ENCODE measurements around the gene KRTAP10-9.
"Not testable (repeated sequence)": the region's sequence is repeated elsewhere in the genome, so short reads cannot be mapped to it uniquely, and the experiment has no call there.

Gene KRTAP10-9

DNA sequence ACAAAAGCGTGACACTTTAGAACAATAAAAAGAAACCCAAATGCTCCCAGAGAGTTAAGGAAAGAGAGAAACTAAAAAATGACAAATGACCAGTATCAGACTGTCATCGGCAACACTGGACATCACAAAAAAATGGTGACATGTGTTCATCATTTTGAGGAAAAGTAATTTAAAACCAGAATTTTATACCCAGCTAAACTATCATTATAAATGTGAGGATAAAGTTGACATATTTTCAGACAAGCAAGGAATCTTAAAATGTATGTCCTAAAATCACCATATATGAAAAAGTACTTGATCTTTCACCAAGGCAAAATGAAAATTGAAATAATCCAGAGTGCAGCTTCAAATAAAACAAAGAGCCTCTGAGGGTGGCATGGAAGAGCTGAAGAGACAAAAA lies 18.0 kb downstream of the KRTAP10-9 start:
- no peak for DNase-seq

DNA sequence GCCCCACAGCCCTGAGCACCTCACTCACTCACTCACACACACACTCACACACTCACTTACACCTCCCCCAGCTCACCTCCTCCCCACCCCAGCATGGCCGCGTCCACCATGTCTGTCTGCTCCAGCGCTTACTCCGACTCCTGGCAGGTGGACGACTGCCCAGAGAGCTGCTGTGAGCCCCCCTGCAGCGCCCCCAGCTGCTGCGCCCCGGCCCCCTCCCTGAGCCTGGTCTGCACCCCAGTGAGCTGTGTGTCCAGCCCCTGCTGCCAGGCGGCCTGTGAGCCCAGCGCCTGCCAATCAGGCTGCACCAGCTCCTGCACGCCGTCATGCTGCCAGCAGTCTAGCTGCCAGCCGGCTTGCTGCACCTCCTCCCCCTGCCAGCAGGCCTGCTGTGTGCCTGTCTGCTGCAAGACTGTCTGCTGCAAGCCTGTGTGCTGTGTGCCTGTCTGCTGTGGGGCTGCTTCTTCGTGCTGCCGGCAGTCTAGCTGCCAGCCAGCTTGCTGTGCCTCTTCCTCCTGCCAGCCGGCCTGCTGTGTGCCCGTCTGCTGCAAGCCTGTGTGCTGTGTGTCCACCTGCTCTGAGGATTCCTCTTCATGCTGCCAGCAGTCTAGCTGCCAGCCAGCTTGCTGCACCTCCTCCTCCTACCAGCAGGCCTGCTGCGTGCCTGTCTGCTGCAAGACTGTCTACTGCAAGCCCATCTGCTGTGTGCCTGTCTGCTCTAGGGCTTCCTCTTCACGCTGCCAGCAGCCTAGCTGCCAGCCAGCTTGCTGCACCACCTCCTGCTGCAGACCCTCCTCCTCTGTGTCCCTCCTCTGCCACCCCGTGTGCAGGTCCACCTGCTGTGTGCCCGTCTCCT lies 19.7 kb downstream of the KRTAP10-9 start, which contains the start of gene KRTAP10-11:
TSS of gene KRTAP10-11 (plus strand) at position 49 of the 856 bp plus-strand sequence. CDS start at position 94, 45 bp downstream.
- DNase-seq = not testable (repeated sequence)

DNA sequence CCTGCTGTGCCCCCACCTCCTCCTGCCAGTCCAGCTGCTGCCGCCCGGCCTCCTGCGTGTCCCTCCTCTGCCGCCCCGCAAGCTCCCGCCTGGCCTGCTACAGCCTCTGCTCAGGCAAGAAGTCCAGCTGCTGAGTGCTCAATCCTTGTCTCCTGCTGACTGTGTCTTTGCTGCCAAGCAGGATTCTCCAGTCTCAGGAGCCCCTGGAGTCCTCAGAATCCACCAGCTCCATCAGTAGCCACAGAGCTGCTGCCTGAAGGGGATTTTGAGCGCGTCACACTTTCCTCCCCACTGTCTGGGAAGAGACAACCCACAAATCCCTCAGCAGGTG lies 20.3 kb downstream of the KRTAP10-9 start:
- DNase-seq = no peak

DNA sequence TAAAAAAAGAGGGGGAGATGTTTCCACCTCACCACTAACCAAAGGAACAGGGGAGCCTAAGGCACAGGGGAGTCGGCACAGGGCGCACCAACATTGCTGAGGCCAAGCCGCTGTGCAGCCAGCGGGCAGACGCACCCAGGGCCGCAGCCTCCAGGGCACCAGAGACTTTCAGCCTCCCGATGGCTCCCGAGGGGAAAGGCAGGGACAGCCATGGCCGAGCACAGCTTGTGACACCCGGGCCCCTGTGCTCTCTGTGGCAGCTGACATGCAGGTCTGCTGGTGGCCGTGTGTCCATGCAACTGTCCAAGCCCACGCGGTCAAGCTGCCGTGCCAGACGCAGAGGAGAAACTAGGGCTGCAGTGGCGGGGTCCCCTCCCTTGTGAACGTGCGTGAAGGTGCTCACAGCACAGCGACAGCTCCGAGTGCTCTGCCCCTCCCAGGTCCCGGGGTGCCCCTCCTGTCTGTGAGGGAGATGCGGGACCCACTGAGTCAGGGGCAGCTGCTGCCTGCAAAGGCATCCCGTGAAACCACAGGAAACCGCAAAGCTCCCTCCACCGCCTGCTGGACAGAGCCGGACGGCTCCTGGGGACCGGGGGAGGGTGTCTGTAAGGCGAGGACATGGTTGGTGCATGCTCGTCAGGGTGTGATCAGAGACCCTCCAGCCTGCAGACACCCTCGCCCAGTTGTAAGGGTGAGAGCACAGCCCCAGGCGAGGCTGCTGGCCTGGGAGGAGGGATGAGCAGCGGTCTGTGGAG lies 21.8 kb downstream of the KRTAP10-9 start:
- no peak for DNase-seq

DNA sequence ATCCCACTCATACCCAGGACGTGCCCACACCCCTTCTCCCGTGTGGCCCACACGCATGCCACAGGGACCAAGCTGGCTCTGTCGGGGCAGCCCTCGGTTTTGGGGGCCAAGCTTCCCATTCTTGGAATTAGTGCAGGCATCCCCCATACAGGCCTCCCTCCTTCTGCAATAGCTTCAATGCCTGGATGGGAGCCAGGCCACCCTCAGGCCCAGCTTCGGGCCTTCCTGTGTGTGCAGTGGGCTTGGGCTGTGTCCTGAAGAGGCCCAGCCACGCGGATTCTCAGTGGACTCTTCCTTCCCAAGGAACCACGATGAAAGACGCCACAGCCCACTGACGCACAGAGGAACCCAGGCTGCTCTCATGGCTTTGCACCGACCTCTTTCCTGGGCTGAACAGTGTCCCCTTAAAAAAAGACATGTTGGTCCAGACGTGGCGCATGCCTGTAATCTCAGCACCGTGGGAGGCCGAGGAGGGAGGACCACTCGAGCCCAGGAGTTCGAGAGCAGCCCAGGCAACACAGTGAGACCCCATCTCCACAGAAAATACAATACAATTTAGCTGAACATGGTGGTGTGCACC lies 22.7 kb downstream of the KRTAP10-9 start:
- no peak for DNase-seq

DNA sequence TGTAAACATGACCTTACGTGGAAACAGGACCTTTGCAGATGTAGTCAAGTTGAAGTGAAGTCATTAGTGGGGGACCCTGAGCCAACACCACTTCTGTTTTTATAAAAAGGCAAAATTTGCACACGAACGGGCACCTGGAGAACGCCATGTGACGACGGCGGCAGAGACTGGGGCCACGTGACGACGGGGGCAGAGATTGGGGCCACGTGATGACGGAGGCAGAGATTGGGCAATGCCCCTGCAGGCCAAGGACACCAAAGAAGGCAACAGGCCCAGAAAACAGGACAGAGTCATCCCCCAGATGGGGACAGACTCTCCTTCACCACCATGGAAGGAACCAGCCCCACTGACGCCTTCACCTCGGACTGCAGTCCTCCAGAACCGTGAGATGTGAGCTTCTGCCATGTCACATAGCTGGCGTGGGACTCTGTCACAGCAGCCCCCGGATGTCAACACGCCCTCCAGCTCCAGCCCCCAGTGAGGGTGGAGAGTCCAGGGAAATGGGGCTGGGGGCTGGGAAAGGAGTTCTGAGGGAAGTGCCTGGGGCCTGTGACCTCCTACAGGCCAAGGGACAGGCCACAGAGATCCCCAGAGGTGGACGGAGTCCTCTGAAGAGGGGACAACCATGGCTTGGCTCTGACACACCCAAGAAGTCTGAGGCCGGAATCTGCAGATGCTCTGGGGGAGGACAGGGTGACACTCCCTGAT lies 23.5 kb downstream of the KRTAP10-9 start:
- DNase-seq = no peak

DNA sequence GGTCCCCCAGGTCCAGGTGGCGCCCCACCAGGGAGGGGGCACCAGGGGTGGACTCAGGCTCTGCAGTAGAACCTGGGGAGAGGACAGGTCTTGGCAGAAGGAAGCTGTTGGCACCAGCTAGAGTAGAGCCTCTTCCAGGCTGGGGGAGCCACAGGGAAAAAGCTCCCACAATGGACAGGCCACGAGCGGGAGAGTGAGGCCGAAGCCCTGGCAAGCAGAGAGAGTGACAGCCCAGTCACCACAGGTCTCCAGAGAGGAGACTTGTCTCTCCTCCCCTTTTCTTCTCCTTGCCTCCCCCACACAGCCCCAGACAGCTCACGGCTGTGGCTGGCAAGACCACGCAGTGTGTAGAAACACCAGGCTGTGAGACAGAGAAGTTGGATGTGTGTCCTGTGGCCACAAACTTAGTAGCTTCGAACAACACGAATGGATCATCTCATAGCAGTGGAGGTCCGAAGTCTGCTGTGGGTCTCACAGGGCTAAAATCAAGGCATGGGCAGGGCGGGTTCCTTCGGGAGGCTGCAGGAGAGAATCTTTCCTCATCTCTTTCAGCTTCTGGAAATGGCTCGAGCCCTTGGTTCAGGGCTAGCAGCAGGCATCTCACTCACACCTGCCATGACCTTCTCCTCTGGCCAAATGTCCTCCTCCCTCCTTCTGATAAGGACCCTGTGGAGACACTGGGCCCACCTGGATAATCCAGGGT lies 24.2 kb downstream of the KRTAP10-9 start:
- DNase-seq = no peak

DNA sequence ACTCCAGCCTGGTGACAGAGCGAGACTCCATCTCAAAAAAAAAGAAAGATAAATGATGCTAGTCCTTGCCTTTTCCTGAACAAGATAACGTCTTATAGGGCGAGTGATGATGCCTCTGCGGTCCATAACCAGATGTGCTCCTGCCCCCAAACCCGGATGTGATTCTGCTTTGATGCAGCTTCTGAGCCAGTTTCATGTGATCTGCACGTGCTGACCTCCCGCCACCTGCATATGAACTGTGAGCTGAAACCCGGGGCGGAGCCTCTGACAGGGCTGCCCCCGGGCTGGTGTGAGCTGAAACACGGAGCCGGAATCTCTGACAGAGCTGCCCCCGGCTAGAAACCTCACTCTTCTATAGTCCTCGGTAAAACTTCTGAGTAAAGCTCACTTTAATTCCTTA lies 26.2 kb downstream of the KRTAP10-9 start:
- no peak for DNase-seq

DNA sequence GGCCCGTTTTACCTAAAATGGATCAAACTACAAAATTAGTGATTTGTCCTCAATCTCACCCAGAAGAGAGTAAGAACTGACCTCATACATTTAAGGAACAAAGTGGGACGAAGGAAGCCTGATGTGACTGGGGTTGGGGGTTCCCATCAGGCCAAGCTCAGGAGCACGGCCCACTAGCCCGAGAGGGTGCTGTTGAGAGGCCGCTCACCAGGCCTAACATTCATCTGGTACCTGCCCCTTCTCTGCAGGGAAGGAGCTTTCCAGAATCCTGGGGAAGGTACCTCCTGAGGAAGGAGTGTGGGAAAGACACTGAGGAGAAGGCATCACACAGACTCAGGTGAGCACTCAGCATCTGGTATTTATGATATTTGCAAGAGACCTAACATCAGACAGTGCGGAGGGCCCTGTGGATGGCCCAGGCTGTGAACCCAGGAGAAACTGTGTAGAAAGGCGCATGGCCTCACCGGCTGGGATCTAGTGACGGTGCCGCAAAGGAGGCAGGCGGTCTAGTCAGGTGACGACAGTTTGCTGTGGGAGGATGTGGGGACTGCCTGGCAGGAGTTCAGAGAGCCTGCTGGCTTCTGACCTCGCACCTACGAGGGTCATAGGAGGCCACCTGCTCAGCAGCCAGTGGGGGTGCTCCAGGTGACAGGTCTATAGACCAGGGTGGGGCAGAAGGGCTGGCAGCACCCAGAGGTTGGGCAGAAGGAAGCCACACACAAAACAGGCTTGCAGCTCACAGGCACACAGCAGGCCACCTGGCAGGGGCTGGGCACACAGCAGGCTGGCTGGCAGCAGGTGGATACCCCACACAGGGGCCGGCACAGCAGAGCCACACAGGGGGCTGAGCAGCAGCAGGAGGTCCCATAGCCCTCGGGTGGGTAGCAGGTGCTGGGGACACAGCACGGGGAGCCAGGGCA lies 27.0 kb downstream of the KRTAP10-9 start:
- DNase-seq = peak in 2 of 4 experiments; percentile 25 to 33

DNA sequence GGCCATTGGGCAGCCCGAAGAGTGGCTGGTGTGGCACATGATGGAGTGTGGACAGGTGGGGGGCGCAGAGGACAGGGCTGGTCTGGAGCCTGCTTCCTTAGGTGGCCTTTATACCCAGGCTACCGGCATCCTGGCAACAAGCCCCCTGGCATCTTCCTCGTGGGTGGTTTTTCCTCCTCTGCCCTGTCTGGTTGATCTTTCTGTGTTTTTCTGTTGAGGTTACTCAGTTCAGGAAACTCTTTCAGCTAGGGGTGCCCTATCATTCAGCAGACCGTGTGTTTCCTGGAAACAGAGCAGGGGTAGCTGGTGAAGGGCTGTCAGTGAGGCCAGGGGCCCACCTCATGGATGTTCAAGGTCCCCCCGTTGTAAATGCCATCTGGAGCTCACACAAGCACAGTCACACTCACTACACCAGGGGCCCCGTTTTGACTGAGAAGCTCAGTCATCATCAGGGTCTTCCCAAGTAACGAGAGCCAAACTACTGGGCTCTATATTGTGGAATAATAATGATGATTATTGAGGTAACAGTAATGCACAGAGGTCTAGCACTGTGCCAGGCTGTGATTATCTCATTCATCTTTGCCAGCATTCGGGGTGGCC lies 27.8 kb downstream of the KRTAP10-9 start, which contains the start of gene KRTAP12-4:
TSS of gene KRTAP12-4 (minus strand) at position 84 of the 600 bp plus-strand sequence. CDS start at position 39, 45 bp downstream.
- no peak for DNase-seq

DNA sequence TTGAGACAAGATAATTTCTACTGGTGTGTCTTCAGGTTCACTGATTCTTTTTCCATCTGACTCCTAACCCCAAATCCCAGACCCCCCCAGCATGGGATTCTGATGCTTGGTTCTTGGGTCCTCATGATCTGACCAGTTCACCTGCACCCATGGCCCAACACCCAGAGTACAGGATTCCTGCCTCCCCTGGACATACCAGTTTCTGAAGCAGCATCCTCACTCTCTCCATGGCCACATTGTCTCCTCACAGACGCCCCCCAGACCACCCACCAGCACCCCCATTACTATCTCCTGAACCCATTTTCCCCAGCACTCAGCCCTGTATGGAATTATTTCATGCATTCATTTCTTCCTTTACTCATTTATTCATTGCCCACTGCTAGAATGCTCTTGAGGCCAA lies 30.0 kb downstream of the KRTAP10-9 start:
- DNase-seq = no peak

DNA sequence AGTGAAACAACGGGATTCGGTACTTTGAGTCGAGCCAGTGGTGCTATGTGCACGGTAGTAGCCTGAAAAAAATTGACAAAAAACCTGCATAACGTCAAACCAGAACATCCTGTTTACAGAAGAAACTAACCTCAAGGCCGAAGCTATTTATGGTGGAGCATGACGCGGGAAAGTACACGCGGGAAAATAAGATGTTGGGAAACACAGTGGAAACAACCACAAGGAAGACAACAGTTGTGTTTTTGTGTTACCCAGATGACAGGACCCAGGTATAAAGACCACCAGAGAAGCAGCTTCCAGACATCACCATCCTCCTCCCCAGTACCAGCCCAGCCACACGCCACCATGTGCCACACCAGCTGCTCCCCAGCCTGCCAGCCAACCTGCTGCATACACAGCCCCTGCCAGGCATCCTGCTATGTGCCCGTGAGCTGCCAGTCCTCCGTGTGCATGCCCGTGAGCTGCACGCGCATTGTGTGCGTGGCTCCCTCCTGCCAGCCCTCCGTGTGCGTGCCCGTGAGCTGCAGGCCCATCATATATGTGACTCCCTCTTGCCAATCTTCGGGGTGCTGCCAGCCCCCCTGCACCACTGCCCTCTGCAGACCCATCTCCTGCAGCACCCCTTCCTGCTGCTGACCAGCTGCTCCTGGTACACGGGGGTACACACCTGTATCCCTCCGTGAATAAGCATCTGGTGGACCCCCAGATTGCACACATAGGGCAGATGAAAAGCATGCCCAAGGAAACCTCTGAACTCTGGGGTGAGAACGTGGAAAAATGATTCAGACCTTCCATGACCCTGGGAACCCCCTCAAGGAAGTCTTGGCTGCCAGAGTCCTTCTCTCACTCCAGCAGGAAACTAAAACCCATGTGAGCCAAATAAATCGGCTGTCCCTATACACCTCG lies 31.0 kb downstream of the KRTAP10-9 start, which contains the start of gene KRTAP12-3:
TSS of gene KRTAP12-3 (plus strand) at position 298 of the 906 bp plus-strand sequence. CDS start at position 346, 48 bp downstream.
- peak in 2 of 4 experiments; percentile 23 to 33 for DNase-seq

DNA sequence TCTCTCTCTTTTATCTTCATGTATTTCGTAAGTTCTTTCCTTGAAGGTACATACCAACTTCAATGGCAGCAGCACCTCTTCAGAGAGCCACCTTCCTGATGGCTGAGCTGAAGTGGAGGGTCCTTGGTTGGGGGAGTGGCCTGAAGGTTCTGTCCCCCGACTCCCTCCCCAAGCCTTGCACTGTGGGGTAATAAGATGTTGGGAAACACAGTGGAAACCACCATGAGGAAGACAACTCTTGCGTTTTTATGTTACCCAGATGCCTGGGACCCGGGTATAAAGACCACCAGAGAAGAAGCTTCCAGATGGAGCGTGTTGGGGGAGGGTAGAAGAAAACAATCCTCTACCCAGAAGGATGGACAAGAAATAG lies 31.6 kb downstream of the KRTAP10-9 start:
- no peak for DNase-seq

DNA sequence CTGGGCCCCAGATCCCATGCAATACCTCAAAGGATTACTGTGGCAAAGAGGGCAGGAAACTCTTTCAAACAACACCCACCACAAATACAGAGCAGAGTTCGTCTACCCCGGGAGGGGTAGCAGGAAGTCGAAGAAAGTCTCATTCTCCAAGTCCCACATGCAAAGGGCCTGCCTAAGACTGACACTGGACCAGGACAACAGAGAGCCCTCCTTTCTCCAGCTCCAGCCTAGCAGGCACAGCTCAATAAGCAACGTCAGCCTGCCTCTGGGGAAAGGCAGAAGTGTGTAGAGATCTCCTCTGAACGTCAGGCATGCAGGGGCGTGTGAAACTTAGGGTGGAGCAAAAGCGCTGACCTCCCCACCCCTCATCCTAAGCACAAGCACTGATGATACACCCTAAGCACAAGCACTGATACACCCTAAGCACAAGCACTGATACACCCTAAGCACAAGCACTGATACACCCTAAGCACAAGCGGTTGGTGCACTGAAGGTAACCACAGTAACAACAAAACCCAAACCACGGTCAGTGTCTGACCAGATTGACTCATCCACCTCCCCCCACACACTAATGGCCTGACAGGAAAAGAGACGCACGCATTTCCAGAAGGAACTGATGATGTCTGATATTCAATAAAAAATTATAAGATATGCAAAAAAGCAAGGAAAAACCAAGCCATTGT lies 32.2 kb downstream of the KRTAP10-9 start:
- no peak for DNase-seq

DNA sequence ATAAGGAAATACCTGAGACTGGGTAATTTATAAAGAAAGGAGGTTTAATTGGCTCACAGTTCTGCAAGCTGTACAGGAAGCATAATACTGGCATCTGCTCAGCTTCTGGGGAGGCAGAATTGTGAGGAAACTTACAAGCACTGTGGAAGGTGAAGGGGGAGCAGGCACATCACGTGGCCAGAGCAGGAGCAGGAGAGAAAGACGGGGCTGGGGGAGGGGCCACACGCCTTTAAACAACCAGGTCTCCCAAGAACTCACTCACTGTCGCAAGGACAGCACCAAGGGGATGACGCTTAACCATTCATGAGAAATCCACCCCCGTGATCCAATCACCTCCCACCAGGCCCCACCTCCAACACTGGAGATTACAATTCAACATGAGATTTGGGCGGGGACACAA lies 34.7 kb downstream of the KRTAP10-9 start:
- DNase-seq = not testable (repeated sequence)

DNA sequence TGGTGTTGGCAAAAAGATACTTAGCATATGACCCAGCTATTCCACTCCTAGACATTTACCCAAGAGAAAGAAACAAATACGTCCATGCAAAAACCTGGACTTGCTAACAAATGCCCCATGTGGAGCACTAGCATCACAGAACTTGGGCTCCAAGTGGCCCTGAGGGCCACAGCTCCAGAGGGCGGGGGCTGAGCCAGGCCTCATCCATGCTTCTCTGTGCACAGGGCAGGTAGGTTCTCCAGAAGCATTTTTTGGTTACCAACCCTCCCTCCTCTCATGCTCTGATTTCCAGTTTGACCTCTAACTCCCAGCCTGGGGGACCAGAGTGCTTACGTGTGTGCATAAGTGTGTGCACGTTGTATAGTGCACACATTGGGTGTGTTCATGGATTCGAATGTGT lies 37.8 kb downstream of the KRTAP10-9 start:
- DNase-seq = no peak

DNA sequence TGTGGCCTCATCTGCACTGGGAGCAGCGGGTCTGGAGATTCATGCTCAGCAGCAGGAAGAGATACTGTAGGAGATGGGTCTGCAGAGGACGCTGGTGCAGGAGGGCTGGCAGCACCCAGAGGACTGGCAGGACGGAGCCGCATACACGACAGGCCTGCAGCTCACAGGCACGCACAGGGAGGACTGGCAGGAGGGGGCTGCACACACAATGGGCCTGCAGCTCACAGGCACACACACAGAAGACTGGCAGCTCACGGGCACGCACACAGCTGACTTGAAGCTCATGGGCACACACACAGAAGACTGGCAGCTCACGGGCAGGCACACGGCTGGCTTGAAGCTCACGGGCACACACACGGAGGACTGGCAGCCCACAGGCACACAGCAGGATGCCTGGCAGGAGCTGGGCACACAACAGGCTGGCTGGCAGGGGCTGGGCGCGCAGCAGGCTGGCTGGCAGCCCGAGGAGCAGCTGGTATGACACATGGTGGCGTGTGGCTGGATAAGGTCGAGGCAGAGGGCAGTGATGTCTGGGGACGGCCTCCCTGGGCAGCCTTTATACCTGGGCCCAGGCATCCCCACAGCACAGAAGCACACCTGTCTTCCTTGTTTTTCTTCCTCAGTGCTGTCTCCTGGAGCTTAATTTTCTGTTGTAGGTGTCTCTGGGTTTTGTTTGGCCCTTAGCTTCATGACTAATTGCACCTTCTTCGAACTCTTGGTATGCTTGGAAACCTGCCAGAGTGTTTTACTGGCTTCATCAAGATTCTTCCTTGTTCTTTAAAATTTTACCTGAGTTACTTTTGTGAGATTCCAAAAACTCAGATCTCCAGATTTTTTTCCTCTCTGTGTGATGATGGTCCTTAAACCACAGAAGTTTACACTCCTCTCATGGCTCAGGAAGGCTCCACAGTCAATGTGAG lies 39.8 kb downstream of the KRTAP10-9 start, which contains the start of gene KRTAP12-2:
TSS of gene KRTAP12-2 (minus strand) at position 527 of the 920 bp plus-strand sequence. CDS start at position 486, 41 bp downstream.
- DNase-seq = no peak

DNA sequence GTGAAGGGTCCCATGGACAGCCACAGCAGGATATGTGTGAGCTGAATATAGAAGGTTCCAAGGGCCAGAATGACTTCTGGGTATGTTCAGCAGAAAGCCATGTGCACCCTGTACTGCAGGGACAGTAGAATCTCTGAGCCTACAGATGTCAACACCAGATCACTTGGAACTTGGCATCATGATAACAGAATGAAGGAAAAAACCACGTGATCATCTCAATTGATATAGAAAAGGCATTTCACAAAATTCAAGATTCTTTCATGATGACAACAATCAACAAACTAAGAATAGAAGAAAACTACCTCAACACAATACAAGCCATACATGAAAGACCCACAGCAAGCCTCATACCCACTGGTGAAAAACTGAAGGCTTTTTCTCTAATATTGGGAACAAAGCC lies 40.7 kb downstream of the KRTAP10-9 start:
- DNase-seq = no peak
